K562 (cell line): Measurements from ENCODE around the gene CDK14.

Source experiments
- BMI1 ChIP-seq: fragments of 150-350 bp; IDR thresholded peaks from 2 replicates; pipeline ENCODE4 v1.6.1; 2014; ENCODE audit warnings: low read length
- FOS ChIP-seq: IDR thresholded peaks from 3 replicates; pipeline ENCODE4 v1.6.1; 2011; ENCODE audit not compliant: insufficient read length; ENCODE audit errors: extremely low read depth
- RFX1 ChIP-seq: fragments of 450-650 bp; IDR thresholded peaks from 2 replicates; pipeline ENCODE4 v1.6.1; 2016; ENCODE audit warnings: mild to moderate bottlenecking, moderate library complexity
- TAF7 ChIP-seq: fragments of 450-650 bp; IDR thresholded peaks from 2 replicates; pipeline ENCODE4 v1.6.1; 2016; ENCODE audit warnings: missing genetic modification characterization, missing compliant biosample characterization
- ZNF274 ChIP-seq: IDR thresholded peaks from 2 replicates; pipeline ENCODE4 v1.6.1; 2011; ENCODE audit warnings: low read depth, mild to moderate bottlenecking, low read length, moderate library complexity, borderline replicate concordance
- ZSCAN29 ChIP-seq: fragments of 450-650 bp; IDR thresholded peaks from 2 replicates; pipeline ENCODE4 v1.6.1; 2017
- TF ChIP-seq, protein P1 (sequence below), 3 experiments: IDR thresholded peaks in 2 of 3; conservative IDR thresholded peaks in 1 of 3; 2 replicates each; pipeline ENCODE4 v1.5.1; 2011 to 2012; ENCODE audit warnings: low read length in 3 of 3, mild to moderate bottlenecking in 3 of 3, control low read depth in 2 of 3, improper control_type of control experiment in 1 of 3, inconsistent platforms in 1 of 3, low read depth in 1 of 3, mixed read lengths in 1 of 3, moderate library complexity in 1 of 3; ENCODE audit not compliant: insufficient read depth in 2 of 3

DNA sequence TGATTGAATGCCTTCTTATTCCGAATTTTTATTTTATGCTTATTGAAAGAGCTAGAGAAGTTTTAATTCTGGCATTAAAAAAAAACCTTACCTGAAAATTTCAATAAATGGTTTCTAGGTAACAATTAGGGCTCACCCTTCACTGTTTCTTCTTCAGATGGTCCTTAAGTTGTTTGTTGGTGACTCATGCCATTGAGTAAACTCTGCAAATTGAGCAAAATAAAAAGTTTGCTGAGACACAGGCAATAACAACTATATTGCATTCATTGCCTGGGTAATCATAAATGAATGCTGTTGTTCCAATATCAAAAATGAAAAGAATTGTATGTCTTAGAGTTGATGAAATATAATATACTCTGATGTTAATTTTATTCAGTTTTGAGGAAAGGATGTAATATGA is 300.3 kb downstream of the CDK14 start:
- TF ChIP-seq, protein P1, sequence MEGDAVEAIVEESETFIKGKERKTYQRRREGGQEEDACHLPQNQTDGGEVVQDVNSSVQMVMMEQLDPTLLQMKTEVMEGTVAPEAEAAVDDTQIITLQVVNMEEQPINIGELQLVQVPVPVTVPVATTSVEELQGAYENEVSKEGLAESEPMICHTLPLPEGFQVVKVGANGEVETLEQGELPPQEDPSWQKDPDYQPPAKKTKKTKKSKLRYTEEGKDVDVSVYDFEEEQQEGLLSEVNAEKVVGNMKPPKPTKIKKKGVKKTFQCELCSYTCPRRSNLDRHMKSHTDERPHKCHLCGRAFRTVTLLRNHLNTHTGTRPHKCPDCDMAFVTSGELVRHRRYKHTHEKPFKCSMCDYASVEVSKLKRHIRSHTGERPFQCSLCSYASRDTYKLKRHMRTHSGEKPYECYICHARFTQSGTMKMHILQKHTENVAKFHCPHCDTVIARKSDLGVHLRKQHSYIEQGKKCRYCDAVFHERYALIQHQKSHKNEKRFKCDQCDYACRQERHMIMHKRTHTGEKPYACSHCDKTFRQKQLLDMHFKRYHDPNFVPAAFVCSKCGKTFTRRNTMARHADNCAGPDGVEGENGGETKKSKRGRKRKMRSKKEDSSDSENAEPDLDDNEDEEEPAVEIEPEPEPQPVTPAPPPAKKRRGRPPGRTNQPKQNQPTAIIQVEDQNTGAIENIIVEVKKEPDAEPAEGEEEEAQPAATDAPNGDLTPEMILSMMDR (IDR thresholded peaks at IDR 0.05 in 2 of 3, conservative IDR thresholded peaks at IDR 0.05 in 1 of 3; ENCODE audit: insufficient read depth in 2 of 3, low read depth in 1 of 3, low read length in 3 of 3), result no peak
- no peak for TF ChIP-seq ZNF274
- TF ChIP-seq ZSCAN29, result no peak
- no peak for TF ChIP-seq TAF7 (tag)
- TF ChIP-seq RFX1, result no peak
- no peak for TF ChIP-seq BMI1
- no peak for TF ChIP-seq FOS
